H1 (cell line): ENCODE measurements around the gene SHC1. TPM values are rescaled to one million over a fixed set of nuclear protein-coding genes. Genes with fewer than 3 reads are reported as not detected.
A peak's percentile ranks its signal among the peaks of the same experiment; 100 is the strongest.

Source experiments
- CTCF ChIA-PET: fragments of 300-600 bp; sonication (Branson Sonifier 250); formaldehyde crosslinking; loops from one replicate; lab custom pipeline; 2021; ENCODE audit not compliant: partially characterized antibody; lab: Charles Lee
- POLR2A ChIA-PET: fragments of 300-600 bp; sonication (Branson Sonifier 250); formaldehyde crosslinking; loops from one replicate; lab custom pipeline; 2021; ENCODE audit warnings: inconsistent platforms; ENCODE audit not compliant: partially characterized antibody; lab: Charles Lee
- DNase-seq, 2 experiments: peaks; one replicate each; pipeline versions ENCODE4 v3.0.0 to v3.0.0-alpha.2; 2010 to 2022; ENCODE audit warnings: low spot score in 2 of 2, low read depth in 1 of 2, mixed read lengths in 1 of 2
- FAIRE-seq: peaks from 2 replicates; lab custom pipeline; 2011; peaks lifted over from hg19 to GRCh38; lab: Jason Lieb, UNC
- H2AFZ ChIP-seq: 2 replicates; pipeline ENCODE4 v1.8.1; 2012; ENCODE audit warnings: low read length, inconsistent platforms
- H2AK5ac ChIP-seq: 2 replicates; pipeline ENCODE4 v1.6.1; 2013; ENCODE audit warnings: low read depth, low read length
- H2BK120ac ChIP-seq: replicated peaks from 2 replicates; pipeline ENCODE3; 2013; ENCODE audit warnings: low read depth, low read length, inconsistent platforms
- H2BK12ac ChIP-seq: 2 replicates; pipeline ENCODE4 v1.6.1; 2013; ENCODE audit warnings: low read depth, low read length
- H2BK15ac ChIP-seq: 2 replicates; pipeline ENCODE4 v1.6.1; 2013; ENCODE audit warnings: low read length
- H2BK20ac ChIP-seq: 2 replicates; pipeline ENCODE4 v1.6.1; 2013; ENCODE audit warnings: low read length
- H2BK5ac ChIP-seq: 2 replicates; pipeline ENCODE4 v1.6.1; 2013; ENCODE audit warnings: low read depth, low read length
- H3K14ac ChIP-seq: 2 replicates; pipeline ENCODE4 v1.6.1; 2013; ENCODE audit warnings: inconsistent platforms; ENCODE audit not compliant: insufficient read length
- H3K18ac ChIP-seq: 2 replicates; pipeline ENCODE4 v1.6.1; 2013; ENCODE audit warnings: low read length; ENCODE audit errors: extremely low read depth
- H3K23ac ChIP-seq: 2 replicates; pipeline ENCODE4 v1.6.1; 2013; ENCODE audit warnings: inconsistent platforms; ENCODE audit not compliant: insufficient read length
- H3K23me2 ChIP-seq: 2 replicates; pipeline ENCODE4 v1.6.1; 2013; ENCODE audit warnings: low read depth, low read length
- H3K27ac ChIP-seq: 2 replicates; pipeline ENCODE4 v1.6.1; 2011; ENCODE audit warnings: low read depth, low read length, inconsistent platforms
- H3K27me3 ChIP-seq, 4 experiments: replicated peaks in 1 of 4; 1 replicate in 1 of 4; 2 replicates in 3 of 4; pipeline versions ENCODE4 v1.6.1 to v1.8.1; 2011 to 2013; ENCODE audit warnings: low read length in 3 of 4, mild to moderate bottlenecking in 3 of 4, inconsistent platforms in 2 of 4, mixed read lengths in 2 of 4, moderate library complexity in 1 of 4; ENCODE audit not compliant: control insufficient read depth in 3 of 4, insufficient read depth in 3 of 4; ENCODE audit errors: extremely low read depth in 1 of 4
- H3K36me3 ChIP-seq, 4 experiments: 2 replicates each; pipeline versions ENCODE4 v1.6.1 to v1.8.1; 2011 to 2013; ENCODE audit warnings: mild to moderate bottlenecking in 4 of 4, low read length in 3 of 4, moderate library complexity in 2 of 4, control low read depth in 1 of 4, inconsistent platforms in 1 of 4; ENCODE audit not compliant: insufficient read depth in 4 of 4, control insufficient read depth in 2 of 4
- H3K4ac ChIP-seq: replicated peaks from 2 replicates; pipeline ENCODE3; 2013; ENCODE audit warnings: low read length, low read depth, mixed read lengths, inconsistent platforms; ENCODE audit not compliant: insufficient read length
- H3K4me1 ChIP-seq, 4 experiments: replicated peaks in 1 of 4; 1 replicate in 1 of 4; 2 replicates in 3 of 4; pipeline versions ENCODE4 v1.6.1 to v1.8.1; 2011 to 2013; ENCODE audit warnings: low read length in 3 of 4, inconsistent platforms in 2 of 4, mixed read lengths in 1 of 4; ENCODE audit not compliant: insufficient read depth in 4 of 4, control insufficient read depth in 3 of 4
- H3K4me2 ChIP-seq, 2 experiments: 2 replicates each; pipeline versions ENCODE4 v1.6.1 to v1.8.1; 2011 to 2013; ENCODE audit warnings: low read depth in 2 of 2, low read length in 2 of 2, control low read depth in 1 of 2, inconsistent platforms in 1 of 2, mild to moderate bottlenecking in 1 of 2; ENCODE audit not compliant: insufficient read depth in 1 of 2
- H3K4me3 ChIP-seq, 4 experiments: fragments of 200-600, 300-600 bp in 1 of 4; sonication (generic), shearing (Covaris generic), sonication (Bioruptor Twin) in 1 of 4; 2 replicates each; pipeline versions ENCODE4 v1.5.1 to v1.8.1; 2011 to 2016; ENCODE audit warnings: low read length in 4 of 4, low read depth in 3 of 4, control low read depth in 2 of 4, inconsistent platforms in 2 of 4, mild to moderate bottlenecking in 2 of 4, mixed read lengths in 1 of 4, moderate library complexity in 1 of 4; ENCODE audit not compliant: insufficient read depth in 2 of 4; ENCODE audit errors: extremely low read depth in 1 of 4
- H3K56ac ChIP-seq: replicated peaks from 2 replicates; pipeline ENCODE3; 2013; ENCODE audit warnings: low read depth, mild to moderate bottlenecking, mixed read lengths, low read length, inconsistent platforms; ENCODE audit not compliant: insufficient read length
- H3K79me1 ChIP-seq: 2 replicates; pipeline ENCODE4 v1.6.1; 2013; ENCODE audit warnings: low read depth, low read length, control low read depth
- H3K79me2 ChIP-seq, 2 experiments: 2 replicates each; pipeline versions ENCODE4 v1.6.1 to v1.8.1; 2012 to 2013; ENCODE audit warnings: low read length in 2 of 2, mild to moderate bottlenecking in 2 of 2, inconsistent platforms in 1 of 2; ENCODE audit not compliant: insufficient read depth in 2 of 2, control insufficient read depth in 1 of 2
- H3K9ac ChIP-seq, 4 experiments: replicated peaks in 1 of 4; 1 replicate in 1 of 4; 2 replicates in 3 of 4; pipeline versions ENCODE4 v1.6.1 to v1.8.1; 2011 to 2013; ENCODE audit warnings: low read depth in 3 of 4, low read length in 3 of 4, control low read depth in 2 of 4, mild to moderate bottlenecking in 2 of 4, moderate library complexity in 2 of 4, inconsistent platforms in 1 of 4; ENCODE audit errors: extremely low read depth in 1 of 4
- H3K9me3 ChIP-seq, 2 experiments: 2 replicates each; pipeline versions ENCODE4 v1.6.1 to v1.8.1; 2012 to 2013; ENCODE audit warnings: mild to moderate bottlenecking in 2 of 2, moderate library complexity in 2 of 2, control low read depth in 1 of 2, inconsistent platforms in 1 of 2, low read depth in 1 of 2, low read length in 1 of 2, mixed read lengths in 1 of 2; ENCODE audit not compliant: insufficient read depth in 2 of 2
- H4K20me1 ChIP-seq, 2 experiments: replicated peaks in 1 of 2; 2 replicates each; pipeline versions ENCODE3 to v1.8.1; 2011 to 2013; ENCODE audit warnings: inconsistent platforms in 2 of 2, low read length in 2 of 2, mild to moderate bottlenecking in 1 of 2; ENCODE audit not compliant: insufficient read depth in 2 of 2, control insufficient read depth in 1 of 2
- H4K5ac ChIP-seq: 2 replicates; pipeline ENCODE4 v1.6.1; 2013; ENCODE audit warnings: low read length, low read depth, mixed read lengths, inconsistent platforms; ENCODE audit not compliant: insufficient read length
- H4K8ac ChIP-seq: 2 replicates; pipeline ENCODE4 v1.8.0; 2013; ENCODE audit warnings: mild to moderate bottlenecking, moderate library complexity, low read length, inconsistent platforms; ENCODE audit not compliant: insufficient read depth; ENCODE audit errors: extremely low read depth
- H4K91ac ChIP-seq: replicated peaks from 2 replicates; pipeline ENCODE3; 2013; ENCODE audit warnings: low read length, mixed read lengths, inconsistent platforms; ENCODE audit not compliant: insufficient read length
- CHD2 ChIP-seq: IDR thresholded peaks from 2 replicates; pipeline ENCODE4 v1.6.1; 2012; ENCODE audit warnings: low read length, improper control_type of control experiment
- WGBS, 2 experiments: shearing (Covaris generic) in 1 of 2; methylation state at CpG; one replicate each; pipeline versions ENCODE4 v1.1.6 to v1.1.7; 2013 to 2015; ENCODE audit warnings: low lambda C conversion rate in 2 of 2, mixed read lengths in 2 of 2, inconsistent platforms in 1 of 2, low coverage in 1 of 2, missing lambda C conversion rate in 1 of 2; ENCODE audit not compliant: insufficient replicate concordance in 2 of 2, insufficient coverage in 1 of 2, insufficient read length in 1 of 2; ENCODE audit errors: extremely low coverage in 1 of 2, missing lambda C conversion rate in 1 of 2; 5-methylcytosine and 5-hydroxymethylcytosine counted together
- polyA plus RNA-seq, 7 experiments: library from polyadenylated mRNA; depleted of rRNA in 3 of 7; stranded (reverse) in 5 of 7; unstranded in 2 of 7; fragments of >200 nt in 5 of 7; fragments of 200-250 nt in 2 of 7; gene quantifications; 1 replicate in 5 of 7; 2 replicates in 1 of 7; 4 replicates in 1 of 7; pipeline versions ENCODE4 v1.2.1 to v1.2.3, GENCODE V29; 2011 to 2013; ENCODE audit warnings: missing spikeins in 2 of 7, mixed read lengths in 2 of 7
- total RNA-seq: library from RNA; stranded (reverse); fragmentation: NEBNext Ultra II Directional; extraction: Animal tissue kit (Norgen Biotek cat#: 25700); gene quantifications from 2 replicates; pipeline ENCODE4 v1.2.1, GENCODE V29; 2021

The SHC1 gene
- total and polyA plus RNA-seq, 2 of the 8 experiments (the other 6 are each of a cell fraction or from before 2014, with no cell fraction given): 177 to 212 TPM

- H3K4me1 ChIP-seq: peaks cover 4 to 9% (median 5%) of the 10 kb centered on the region in 4 experiments; a peak in 6 of 7 replicates
- H4K91ac ChIP-seq: peak overlapping the region; percentile 0
- H3K4me3 ChIP-seq: no peak overlapping the region
- no peaks in the 10 kb centered on the region for H3K79me1 ChIP-seq
- no peaks in the 10 kb centered on the region for H3K79me2 ChIP-seq
- H2BK120ac ChIP-seq: no peak overlapping the region
- 89% methylated on average over 5 of the region's 5 CpGs; no CpG with 5 or more reads in 1 of the 2 experiments for WGBS, 2 experiments
- H3K27ac ChIP-seq: no peak overlapping the region
- peak overlapping the region; percentile 36; the same call in 1 of the 2 replicates for H4K8ac ChIP-seq
- no peak for FAIRE-seq
- H4K20me1 ChIP-seq: no peaks in the 10 kb centered on the region
- 0 out of 2 replicates have a peak overlapping the region, but pooled peaks have one; percentile 46 for H2BK15ac ChIP-seq
- H3K23ac ChIP-seq: no peak overlapping the region
- H3K27me3 ChIP-seq: no peaks in the 10 kb centered on the region
- no peaks in the 10 kb centered on the region for H3K36me3 ChIP-seq
- no peaks in the 10 kb centered on the region for H3K9me3 ChIP-seq
- CTCF ChIA-PET: interaction anchor here (0.9 to 1.4 kb wide), 5 partner anchors 60 to 181 kb away, joined by 3 to 5 read pairs (median 4); partner anchors contain the start of gene EFNA4
- POLR2A ChIA-PET: interaction anchor here (0.9 to 1.4 kb wide), 3 partner anchors 9 to 32 kb away, joined by 3 to 7 read pairs (median 4); partner anchors contain the start of gene PBXIP1
- H3K23me2 ChIP-seq: peaks cover 5% of the 10 kb centered on the region; the same call in 1 of the 2 replicates
- H3K4me2 ChIP-seq: no peak overlapping the region
- H2BK20ac ChIP-seq: no peak overlapping the region
- no peak overlapping the region for H4K5ac ChIP-seq
- H3K18ac ChIP-seq: no peak overlapping the region
- H2BK5ac ChIP-seq: no peak overlapping the region
- H3K4ac ChIP-seq: no peak overlapping the region
- H2AK5ac ChIP-seq: no peak overlapping the region; the same call in 1 of the 2 replicates
- no peak overlapping the region for H3K56ac ChIP-seq
- H2BK12ac ChIP-seq: no peak overlapping the region
- H3K14ac ChIP-seq: no peak overlapping the region
- H2AFZ ChIP-seq: no peak overlapping the region
- DNase-seq: no peak
- H3K9ac ChIP-seq: no peak overlapping the region
- no peak for TF ChIP-seq CHD2
Observed at GRCh38 chr1:154941333-154942013, 29.1 kb downstream of the SHC1 start.
